GM21737 (cell line): Measurements from ENCODE around the gene CNDP2.
A peak's percentile ranks its signal among the peaks of the same experiment; 100 is the strongest.

Experiments
- ATAC-seq: cut with Tn5 transposase; IDR thresholded peaks from one replicate; pipeline ENCODE4 v1.9.1; 2021; ENCODE audit warnings: mild to moderate bottlenecking, moderate library complexity; ENCODE audit not compliant: unreplicated experiment

The CNDP2 gene

GRCh38 chr18:74495581-74496507 is at the start of gene CNDP2:
Gene CNDP2, plus strand, starts transcription at chr18:74496363. Its CDS starts 3,611 bp downstream, at chr18:74499974.
- peak; percentile 78 for ATAC-seq

GRCh38 chr18:74446631-74447403 is 49.3 kb upstream of the CNDP2 start:
- ATAC-seq = no peak

GRCh38 chr18:74447404-74448152 is 48.6 kb upstream of the CNDP2 start:
- no peak for ATAC-seq

- no peak for ATAC-seq
Measured at GRCh38 chr18:74450626-74451025, 45.5 kb upstream of the CNDP2 start.

GRCh38 chr18:74451148-74451547 is 45.0 kb upstream of the CNDP2 start:
- ATAC-seq = no peak

GRCh38 chr18:74453016-74453566 is 43.1 kb upstream of the CNDP2 start:
- no peak for ATAC-seq

GRCh38 chr18:74453642-74454198 is 42.4 kb upstream of the CNDP2 start:
- no peak for ATAC-seq

GRCh38 chr18:74454279-74454751 is 41.8 kb upstream of the CNDP2 start:
- ATAC-seq = no peak

- no peak for ATAC-seq
Measured at GRCh38 chr18:74455386-74455785, 40.8 kb upstream of the CNDP2 start.

GRCh38 chr18:74456017-74456348 is 40.2 kb upstream of the CNDP2 start:
- ATAC-seq = no peak

GRCh38 chr18:74456349-74457042 is 39.7 kb upstream of the CNDP2 start:
- no peak for ATAC-seq

- ATAC-seq = no peak
Measured at GRCh38 chr18:74457043-74457724, 39.0 kb upstream of the CNDP2 start, which contains the start of gene DIPK1C. Gene DIPK1C, minus strand, starts transcription at chr18:74457308. Its CDS starts 49 bp downstream, at chr18:74457259.

GRCh38 chr18:74457725-74458421 is 38.3 kb upstream of the CNDP2 start:
- ATAC-seq = no peak

- no peak for ATAC-seq
Measured at GRCh38 chr18:74459889-74460288, 36.3 kb upstream of the CNDP2 start.

- no peak for ATAC-seq
Measured at GRCh38 chr18:74460825-74461224, 35.3 kb upstream of the CNDP2 start.

- ATAC-seq = no peak
Measured at GRCh38 chr18:74463254-74463653, 32.9 kb upstream of the CNDP2 start.

GRCh38 chr18:74463983-74464382 is 32.2 kb upstream of the CNDP2 start:
- ATAC-seq = no peak

GRCh38 chr18:74465775-74466174 is 30.4 kb upstream of the CNDP2 start:
- ATAC-seq = no peak
